Tibial artery (tissue), 4 donors: ENCODE measurements around the gene RFLNA.

Experiments used
- DNase-seq, 2 donors: peaks; one replicate each; pipeline ENCODE4 v3.0.0-alpha.2; 2019
- H3K27ac ChIP-seq, 2 donors: fragments of 200-600 bp; sonication (generic) in 1 of 2; 1 replicate in 1 of 2; 2 replicates in 1 of 2; pipeline ENCODE4 v1.5.1; 2018 to 2019; ENCODE audit warnings: mild to moderate bottlenecking in 1 of 2
- H3K27me3 ChIP-seq, 2 donors: fragments of 200-600 bp; sonication (generic) in 1 of 2; one replicate each; pipeline versions ENCODE4 v1.5.1 to v1.6.0; 2016 to 2019
- H3K36me3 ChIP-seq, 3 donors: fragments of 200-600 bp; sonication (generic) in 2 of 3; one replicate each; pipeline ENCODE4 v1.5.1; 2016 to 2019; ENCODE audit warnings: mild to moderate bottlenecking in 2 of 3
- H3K4me1 ChIP-seq, 4 donors: fragments of 200-600 bp; sonication (generic) in 2 of 4; 1 replicate in 3 of 4; 2 replicates in 1 of 4; pipeline ENCODE4 v1.5.1; 2016 to 2019
- H3K4me3 ChIP-seq, 2 donors: fragments of 200-600 bp; sonication (generic) in 1 of 2; 1 replicate in 1 of 2; 2 replicates in 1 of 2; pipeline ENCODE4 v1.5.1; 2018 to 2019; ENCODE audit warnings: mild to moderate bottlenecking in 2 of 2
- H3K9me3 ChIP-seq, 3 donors: fragments of 200-600 bp; sonication (generic) in 1 of 3; one replicate each; pipeline ENCODE4 v1.5.1; 2016 to 2019
- intact Hi-C: fragments of 100-400 bp; cut with DNase I; formaldehyde crosslinking; loops from one replicate; pipeline ENCODE4 v1.15.0; 2023; ENCODE audit warnings: low total_unique reads
- TF ChIP-seq, protein P1 (sequence below), 2 experiments: fragments of 200-600 bp in 1 of 2; fragments of 450-650 bp in 1 of 2; IDR thresholded peaks; one replicate each; pipeline ENCODE4 v1.5.1; 2017 to 2019; ENCODE audit warnings: antibody characterized with exemption in 2 of 2, mild to moderate bottlenecking in 1 of 2, moderate library complexity in 1 of 2

RFLNA gene

DNA sequence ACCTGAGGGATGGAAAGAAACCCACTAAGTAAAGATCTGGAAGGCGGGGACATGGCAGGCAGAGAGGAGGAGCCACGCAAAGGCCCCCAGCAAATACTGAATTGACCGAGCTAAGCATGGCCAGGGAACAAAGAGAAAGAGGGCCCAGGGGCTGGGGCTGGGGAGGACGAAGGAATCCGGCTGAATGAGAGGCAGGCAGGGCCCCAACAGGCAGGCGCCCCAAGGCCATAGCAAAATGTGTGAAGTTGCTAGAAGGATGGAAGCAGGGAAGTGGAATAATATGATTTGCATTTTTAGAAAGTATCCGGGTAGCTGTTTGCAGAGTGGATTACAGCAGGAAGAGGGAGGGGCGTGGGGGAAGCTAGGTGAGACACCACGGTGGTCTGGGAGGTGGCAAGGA is 49.1 kb downstream of the RFLNA start:
- H3K36me3 ChIP-seq: peaks cover 74 to 100% (median 92%) of the 10 kb centered on the region in 3 donors
- no peak for DNase-seq
- TF ChIP-seq, protein P1, sequence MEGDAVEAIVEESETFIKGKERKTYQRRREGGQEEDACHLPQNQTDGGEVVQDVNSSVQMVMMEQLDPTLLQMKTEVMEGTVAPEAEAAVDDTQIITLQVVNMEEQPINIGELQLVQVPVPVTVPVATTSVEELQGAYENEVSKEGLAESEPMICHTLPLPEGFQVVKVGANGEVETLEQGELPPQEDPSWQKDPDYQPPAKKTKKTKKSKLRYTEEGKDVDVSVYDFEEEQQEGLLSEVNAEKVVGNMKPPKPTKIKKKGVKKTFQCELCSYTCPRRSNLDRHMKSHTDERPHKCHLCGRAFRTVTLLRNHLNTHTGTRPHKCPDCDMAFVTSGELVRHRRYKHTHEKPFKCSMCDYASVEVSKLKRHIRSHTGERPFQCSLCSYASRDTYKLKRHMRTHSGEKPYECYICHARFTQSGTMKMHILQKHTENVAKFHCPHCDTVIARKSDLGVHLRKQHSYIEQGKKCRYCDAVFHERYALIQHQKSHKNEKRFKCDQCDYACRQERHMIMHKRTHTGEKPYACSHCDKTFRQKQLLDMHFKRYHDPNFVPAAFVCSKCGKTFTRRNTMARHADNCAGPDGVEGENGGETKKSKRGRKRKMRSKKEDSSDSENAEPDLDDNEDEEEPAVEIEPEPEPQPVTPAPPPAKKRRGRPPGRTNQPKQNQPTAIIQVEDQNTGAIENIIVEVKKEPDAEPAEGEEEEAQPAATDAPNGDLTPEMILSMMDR (IDR thresholded peaks at IDR 0.05): no peak
- no peaks in the 10 kb centered on the region for H3K27me3 ChIP-seq
- no peaks in the 10 kb centered on the region for H3K9me3 ChIP-seq
- H3K4me1 ChIP-seq: peaks cover 0 to 7% (median 0%) of the 10 kb centered on the region in 4 donors
- intact Hi-C loops: no loop called here
- no peak overlapping the region for H3K27ac ChIP-seq
- H3K4me3 ChIP-seq: no peak overlapping the region

DNA sequence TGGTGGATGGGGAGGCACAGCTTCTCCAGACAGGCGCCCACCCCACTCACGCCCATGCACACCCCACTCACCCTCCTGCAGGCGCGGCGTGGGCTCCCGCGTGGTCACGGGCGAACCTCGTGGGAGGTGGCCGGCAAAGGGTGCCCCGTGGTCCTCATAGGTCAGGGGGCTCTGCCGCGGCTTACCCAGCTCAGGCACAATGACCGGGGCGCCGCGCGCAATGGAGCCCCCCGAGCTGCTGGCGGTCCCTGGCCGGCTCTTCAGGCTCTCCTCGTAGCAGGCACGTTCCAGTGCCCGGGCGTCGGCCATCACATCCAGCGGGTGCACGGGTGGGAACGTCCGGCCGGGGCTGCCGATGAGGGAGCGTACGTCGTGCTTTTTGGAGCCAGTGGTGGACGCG is 49.6 kb downstream of the RFLNA start:
- no peak for DNase-seq
- Histone ChIP-seq H3K4me3 (no peak overlapping the region), H3K4me1 (peaks cover 0 to 7% (median 0%) of the 10 kb centered on the region in 4 donors), H3K27me3 (no peaks in the 10 kb centered on the region), H3K36me3 (peaks cover 78 to 100% (median 97%) of the 10 kb centered on the region in 3 donors), H3K9me3 (no peaks in the 10 kb centered on the region), H3K27ac (no peak overlapping the region)
- TF ChIP-seq, protein P1 (IDR thresholded peaks at IDR 0.05): no peak
- intact Hi-C loops: no loop called here

DNA sequence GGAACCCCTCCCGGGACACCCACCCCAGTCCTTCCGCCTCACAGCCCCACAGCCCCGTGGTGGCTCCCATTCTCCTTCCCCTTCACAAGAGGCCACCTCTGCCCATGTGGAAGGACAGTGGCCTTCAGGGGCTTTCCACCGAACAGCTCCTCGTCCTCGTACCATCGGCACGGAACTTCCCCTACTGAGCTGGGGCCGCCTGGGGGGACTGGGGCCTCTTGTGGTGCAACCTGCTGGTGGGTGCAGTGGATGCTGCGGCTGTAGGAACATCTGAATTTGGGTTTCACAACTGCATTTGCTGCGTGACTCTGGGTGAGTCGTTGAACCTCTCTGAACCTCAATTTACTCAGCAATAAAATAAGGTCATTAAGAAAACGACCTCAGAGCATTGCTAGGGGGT is 50.9 kb downstream of the RFLNA start:
- intact Hi-C loops: no loop called here
- TF ChIP-seq, protein P1 (IDR thresholded peaks at IDR 0.05): no peak
- H3K27ac ChIP-seq: no peak overlapping the region
- no peaks in the 10 kb centered on the region for H3K9me3 ChIP-seq
- no peak for DNase-seq
- H3K4me3 ChIP-seq: no peak overlapping the region
- H3K4me1 ChIP-seq: peaks cover 0 to 7% (median 0%) of the 10 kb centered on the region in 4 donors
- peaks cover 89 to 100% (median 98%) of the 10 kb centered on the region in 3 donors for H3K36me3 ChIP-seq
- no peaks in the 10 kb centered on the region for H3K27me3 ChIP-seq

DNA sequence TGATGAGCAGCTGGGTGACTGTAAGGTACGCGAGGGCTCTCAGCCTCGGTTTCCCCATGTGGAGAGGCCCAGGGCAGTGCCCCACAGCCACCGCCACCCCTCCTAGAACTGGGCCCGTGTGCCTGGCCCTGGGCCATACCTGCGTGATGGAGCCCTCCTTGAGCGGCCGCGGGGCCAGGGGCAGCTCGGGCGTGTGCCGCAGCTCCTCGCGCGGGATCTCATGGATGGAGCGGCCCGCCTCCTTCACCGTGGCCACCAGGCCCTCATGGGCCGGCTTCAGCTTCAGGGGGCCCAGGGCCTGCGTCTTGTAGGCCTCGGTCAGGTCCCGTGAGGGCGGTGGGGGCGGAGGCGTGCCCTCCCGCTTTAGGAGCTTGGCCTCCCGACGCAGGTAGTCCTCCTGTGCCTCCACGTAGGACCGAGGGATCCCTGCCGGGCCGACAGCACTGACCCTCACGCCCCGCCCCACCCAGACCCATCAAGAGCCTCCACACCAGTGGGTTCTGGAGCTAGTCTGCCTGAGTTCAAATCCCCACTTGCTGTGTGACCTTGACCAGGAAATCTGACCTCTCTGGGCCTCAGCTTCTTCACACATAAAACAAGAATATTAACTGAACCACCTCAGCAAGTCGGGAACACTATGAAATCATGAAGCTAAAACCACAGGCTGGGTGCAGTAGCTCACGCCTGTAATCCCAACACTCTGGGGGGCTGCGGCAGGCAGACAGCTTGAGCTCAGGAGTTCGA is 51.7 kb downstream of the RFLNA start:
- intact Hi-C loops: no loop called here
- no peaks in the 10 kb centered on the region for H3K9me3 ChIP-seq
- H3K27ac ChIP-seq: no peak overlapping the region
- peaks cover 0 to 7% (median 0%) of the 10 kb centered on the region in 4 donors for H3K4me1 ChIP-seq
- H3K36me3 ChIP-seq: peaks cover 92 to 100% (median 100%) of the 10 kb centered on the region in 3 donors
- H3K4me3 ChIP-seq: no peak overlapping the region
- DNase-seq: no peak
- H3K27me3 ChIP-seq: no peaks in the 10 kb centered on the region
- TF ChIP-seq, protein P1 (IDR thresholded peaks at IDR 0.05): no peak

DNA sequence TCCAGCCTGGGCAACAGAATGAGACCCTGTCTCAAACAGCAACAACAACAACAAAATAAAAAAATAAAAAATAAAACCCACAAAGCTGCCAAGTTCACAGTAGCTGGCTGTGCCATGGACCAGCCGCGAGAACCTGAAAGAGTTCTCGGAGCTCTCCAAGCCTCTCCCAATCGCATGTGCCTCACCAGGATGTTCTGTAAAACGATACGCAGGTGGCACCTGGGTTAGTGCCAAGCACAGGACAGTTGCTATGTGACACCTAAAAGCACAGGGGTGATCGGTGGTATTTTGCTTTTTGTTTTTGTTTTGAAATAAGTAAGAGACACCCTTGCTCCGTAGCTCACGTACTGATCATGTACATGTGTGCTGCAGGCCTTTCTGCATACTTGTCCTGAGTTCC is 52.4 kb downstream of the RFLNA start:
- Histone ChIP-seq H3K27me3 (no peaks in the 10 kb centered on the region), H3K27ac (no peak overlapping the region), H3K36me3 (peaks cover 87 to 100% (median 100%) of the 10 kb centered on the region in 3 donors), H3K9me3 (no peaks in the 10 kb centered on the region), H3K4me3 (no peak overlapping the region), H3K4me1 (peaks cover 0 to 7% (median under 1%) of the 10 kb centered on the region in 4 donors)
- TF ChIP-seq, protein P1 (IDR thresholded peaks at IDR 0.05): no peak
- intact Hi-C loops: no loop called here
- DNase-seq: no peak
